HCT116 (cell line): ENCODE data around the gene PPP1R14B. TPM values are rescaled to one million over a fixed set of nuclear protein-coding genes. Genes with fewer than 3 reads are reported as not detected.
A peak's percentile ranks its signal among the peaks of the same experiment; 100 is the strongest.

Source experiments
- ATAC-seq: fragments of 200-7000 bp; cut with Tn5 transposase; 2 replicates; pipeline ENCODE4 v1.9.1; 2020; ENCODE audit warnings: mild to moderate bottlenecking, moderate library complexity
- BruUV-seq: library from RNA; stranded (reverse); fragments of 400-500 nt; replicated peaks from 2 replicates; lab custom pipeline; 2021; lab: Mats Ljungman, UMichigan
- CTCF ChIA-PET: fragments of 300-600 bp; sonication (Branson Sonifier 250); formaldehyde crosslinking; loops from one replicate; lab custom pipeline; 2021; ENCODE audit warnings: antibody characterized with exemption; lab: Charles Lee
- POLR2A ChIA-PET: fragments of 300-600, 350-600 bp; sonication (Branson Sonifier 250); formaldehyde crosslinking; loops from one replicate; lab custom pipeline; 2021; ENCODE audit warnings: antibody characterized with exemption; lab: Charles Lee
- RAD21 ChIA-PET, 2 experiments: fragments of 300-600 bp; sonication (Branson Sonifier 250); formaldehyde crosslinking; loops; one replicate each; lab custom pipeline; 2023; ENCODE audit warnings: low total read pairs in 2 of 2; ENCODE audit not compliant: uncharacterized antibody in 2 of 2, unreplicated experiment in 2 of 2, low non-redundant PET in 1 of 2; lab: Charles Lee
- DNase-seq: peaks from one replicate; pipeline ENCODE4 v3.0.0-alpha.2; 2010; ENCODE audit warnings: low read depth, low spot score
- H2AFZ ChIP-seq: fragments of 200-600 bp; shearing (Covaris generic), sonication (generic); 2 replicates; pipeline ENCODE4 v1.6.1; 2017; ENCODE audit warnings: low read depth, mixed run types, mixed read lengths, antibody characterized with exemption, low read length; ENCODE audit not compliant: poor library complexity, severe bottlenecking
- H3K27ac ChIP-seq: 2 replicates; pipeline ENCODE4 v1.5.1; 2012; ENCODE audit warnings: low read depth, low read length
- H3K27me3 ChIP-seq: fragments of 200-600 bp; sonication (generic); 2 replicates; pipeline ENCODE4 v1.6.1; 2016; ENCODE audit warnings: mixed run types, low read length, mixed read lengths; ENCODE audit not compliant: insufficient read depth
- H3K36me3 ChIP-seq, 2 experiments: fragments of 200-500 bp in 1 of 2; fragments of 200-600 bp in 1 of 2; sonication (Bioruptor generic) in 1 of 2; sonication (generic) in 1 of 2; 2 replicates each; pipeline versions ENCODE4 v1.5.1 to v1.6.1; 2014 to 2016; ENCODE audit warnings: low read length in 2 of 2, inconsistent platforms in 1 of 2, mixed read lengths in 1 of 2, mixed run types in 1 of 2; ENCODE audit not compliant: insufficient read depth in 2 of 2, control insufficient read depth in 1 of 2
- H3K4me1 ChIP-seq, 2 experiments: fragments of 200-600 bp in 1 of 2; sonication (generic) in 1 of 2; 2 replicates each; pipeline versions ENCODE4 v1.5.1 to v1.6.1; 2012 to 2017; ENCODE audit warnings: low read length in 2 of 2, inconsistent platforms in 1 of 2, mild to moderate bottlenecking in 1 of 2, mixed read lengths in 1 of 2, mixed run types in 1 of 2, moderate library complexity in 1 of 2; ENCODE audit not compliant: insufficient read depth in 2 of 2, control insufficient read depth in 1 of 2
- H3K4me2 ChIP-seq: fragments of 200-600 bp; sonication (generic); 2 replicates; pipeline ENCODE4 v1.6.1; 2017; ENCODE audit warnings: mixed run types, low read length, mixed read lengths
- H3K4me3 ChIP-seq, 2 experiments: fragments of 200-600 bp in 1 of 2; sonication (generic) in 1 of 2; replicated peaks in 1 of 2; 2 replicates each; pipeline ENCODE4 v1.5.1; 2011 to 2016; ENCODE audit warnings: low read length in 2 of 2, control low read depth in 1 of 2, low read depth in 1 of 2, mild to moderate bottlenecking in 1 of 2, mixed read lengths in 1 of 2, mixed run types in 1 of 2
- H3K79me2 ChIP-seq: fragments of 200-600 bp; sonication (generic); 2 replicates; pipeline ENCODE4 v1.6.1; 2017; ENCODE audit warnings: mild to moderate bottlenecking, mixed run types, low read length, moderate library complexity, mixed read lengths; ENCODE audit not compliant: insufficient read depth
- H3K9ac ChIP-seq: fragments of 200-600 bp; sonication (generic); 2 replicates; pipeline ENCODE4 v1.6.1; 2016; ENCODE audit warnings: low read length, mixed read lengths
- H3K9me2 ChIP-seq: fragments of 200-600 bp; sonication (generic), shearing (Covaris generic); 2 replicates; pipeline ENCODE4 v1.6.1; 2017; ENCODE audit warnings: mixed run types, mild to moderate bottlenecking, moderate library complexity; ENCODE audit not compliant: insufficient read depth
- H3K9me3 ChIP-seq, 2 experiments: fragments of 200-500 bp in 1 of 2; fragments of 200-600 bp in 1 of 2; sonication (Bioruptor generic) in 1 of 2; sonication (generic) in 1 of 2; 2 replicates each; pipeline ENCODE4 v1.6.1; 2014 to 2017; ENCODE audit warnings: low read length in 2 of 2, mixed read lengths in 2 of 2, inconsistent platforms in 1 of 2, low read depth in 1 of 2, mild to moderate bottlenecking in 1 of 2, mixed run types in 1 of 2, moderate library complexity in 1 of 2; ENCODE audit not compliant: control insufficient read depth in 1 of 2, insufficient read depth in 1 of 2
- H4K20me1 ChIP-seq: fragments of 200-600 bp; sonication (generic), shearing (Covaris generic); 2 replicates; pipeline ENCODE4 v1.6.1; 2017; ENCODE audit warnings: mixed run types, mild to moderate bottlenecking, moderate library complexity; ENCODE audit not compliant: insufficient read depth
- CEBPB ChIP-seq: IDR thresholded peaks from 2 replicates; pipeline ENCODE4 v1.6.1; 2012; ENCODE audit warnings: low read depth
- ELF1 ChIP-seq: IDR thresholded peaks from 2 replicates; pipeline ENCODE4 v1.6.1; 2012; ENCODE audit warnings: low read depth, borderline replicate concordance
- EZH2 ChIP-seq: fragments of 200-600 bp; sonication (generic); IDR thresholded peaks from 2 replicates; pipeline ENCODE4 v1.6.1; 2017; ENCODE audit warnings: antibody characterized with exemption, mixed run types
- EZH2phosphoT487 ChIP-seq: fragments of 200-600 bp; IDR thresholded peaks from 2 replicates; pipeline ENCODE4 v1.6.1; 2018; ENCODE audit warnings: antibody characterized with exemption, borderline replicate concordance
- FOSL1 ChIP-seq: IDR thresholded peaks from 2 replicates; pipeline ENCODE4 v1.6.1; 2012; ENCODE audit warnings: low read depth
- JUND ChIP-seq: IDR thresholded peaks from 2 replicates; pipeline ENCODE4 v1.6.1; 2012
- POLR2AphosphoS5 ChIP-seq: IDR thresholded peaks from 2 replicates; pipeline ENCODE4 v1.6.1; 2011; ENCODE audit warnings: mild to moderate bottlenecking, low read depth, low read length, moderate library complexity
- YY1 ChIP-seq: IDR thresholded peaks from 2 replicates; pipeline ENCODE4 v1.6.1; 2011; ENCODE audit warnings: low read length, low read depth, moderate library complexity, mild to moderate bottlenecking; ENCODE audit not compliant: insufficient replicate concordance; ENCODE audit errors: extremely low read depth
- ZFX ChIP-seq: fragments of 450-650 bp; IDR thresholded peaks from 2 replicates; pipeline ENCODE4 v1.6.1; 2017
- intact Hi-C: fragments of 100-400 bp; cut with micrococcal nuclease; formaldehyde crosslinking; loops from 2 replicates; pipeline ENCODE4 v1.10.0; 2022
- total RNA-seq: library from RNA; stranded (reverse); gene quantifications from one replicate; pipeline ENCODE4 v1.2.1, GENCODE V29; 2021; ENCODE audit not compliant: unreplicated experiment
- TF ChIP-seq, protein P1 (sequence below): IDR thresholded peaks from 2 replicates; pipeline ENCODE4 v1.6.1; 2012
- TF ChIP-seq, protein P2 (sequence below): IDR thresholded peaks from 2 replicates; pipeline ENCODE4 v1.6.1; 2011; ENCODE audit warnings: mild to moderate bottlenecking, low read length, moderate library complexity; ENCODE audit not compliant: insufficient replicate concordance; ENCODE audit errors: extremely low read depth
- TF ChIP-seq, protein P3 (sequence below): IDR thresholded peaks from 2 replicates; pipeline ENCODE4 v1.6.1; 2012; ENCODE audit warnings: low read depth

The PPP1R14B gene
- total RNA-seq, 1 experiment from 2014 or later: 332 TPM

GRCh38 chr11:64224151-64224890, 22.4 kb downstream of the PPP1R14B start:
- ATAC-seq (no peak), DNase-seq (no peak)
- Histone ChIP-seq H3K4me2 (peak overlapping the region; percentile 100), H3K4me3 (peak overlapping the region in 1 of 2 experiments; percentile 90; a peak in 2 of 4 replicates), H3K36me3 (peaks cover 0 to 6% of the 10 kb centered on the region in 2 experiments; a peak in 1 of 4 replicates), H4K20me1 (no peaks in the 10 kb centered on the region), H3K9me2 (no peaks in the 10 kb centered on the region), H3K27me3 (no peaks in the 10 kb centered on the region), H3K79me2 (peaks cover 19% of the 10 kb centered on the region; the same call in 1 of the 2 replicates), H2AFZ (no peak overlapping the region), H3K27ac (peak overlapping the region; percentile 95; the same call in 1 of the 2 replicates), H3K4me1 (peaks cover 10 to 26% of the 10 kb centered on the region in 2 experiments), H3K9me3 (no peaks in the 10 kb centered on the region), H3K9ac (no peak overlapping the region)
- TF ChIP-seq POLR2AphosphoS5 (no peak), ZFX (no peak), JUND (no peak), CEBPB (no peak), ELF1 (no peak), YY1 (no peak)
- ChIA-PET POLR2A (no interaction called here), CTCF (interaction anchor here (0.8 to 1.5 kb wide), 2 partner anchors 20 to 80 kb away, joined by 3 to 4 read pairs; no protein-coding TSS in a partner anchor), RAD21 (interaction anchor here in 1 of 2 experiments (0.8 kb wide), 1 partner anchor 20 kb away, joined by 3 read pairs; no protein-coding TSS in a partner anchor)
- no TSS peak for BruUV-seq
- intact Hi-C loops: no loop called here

- Histone ChIP-seq H3K9me3 (no peaks in the 10 kb centered on the region), H3K4me3 (no peak overlapping the region), H3K4me2 (no peak overlapping the region), H3K27me3 (no peaks in the 10 kb centered on the region), H3K27ac (no peak overlapping the region), H3K4me1 (peaks cover 9 to 22% of the 10 kb centered on the region in 2 experiments), H3K36me3 (peaks cover 0 to 6% of the 10 kb centered on the region in 2 experiments; a peak in 1 of 4 replicates), H3K9ac (no peak overlapping the region), H2AFZ (no peak overlapping the region), H3K79me2 (peaks cover 19% of the 10 kb centered on the region; the same call in 1 of the 2 replicates), H3K9me2 (no peaks in the 10 kb centered on the region), H4K20me1 (no peaks in the 10 kb centered on the region)
- ATAC-seq: no peak
- BruUV-seq: no TSS peak
- POLR2A ChIA-PET: no interaction called here
- DNase-seq: no peak
- CTCF ChIA-PET: interaction anchor here (1.5 kb wide), 1 partner anchor 81 kb away, joined by 4 read pairs; no protein-coding TSS in a partner anchor
- RAD21 ChIA-PET: no interaction called here
- intact Hi-C loops: no loop called here
- TF ChIP-seq, protein P1, sequence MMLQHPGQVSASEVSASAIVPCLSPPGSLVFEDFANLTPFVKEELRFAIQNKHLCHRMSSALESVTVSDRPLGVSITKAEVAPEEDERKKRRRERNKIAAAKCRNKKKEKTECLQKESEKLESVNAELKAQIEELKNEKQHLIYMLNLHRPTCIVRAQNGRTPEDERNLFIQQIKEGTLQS: no peak
- TF ChIP-seq EZH2phosphoT487 (no peak), FOSL1 (no peak), EZH2 (no peak)
- TF ChIP-seq, protein P2, sequence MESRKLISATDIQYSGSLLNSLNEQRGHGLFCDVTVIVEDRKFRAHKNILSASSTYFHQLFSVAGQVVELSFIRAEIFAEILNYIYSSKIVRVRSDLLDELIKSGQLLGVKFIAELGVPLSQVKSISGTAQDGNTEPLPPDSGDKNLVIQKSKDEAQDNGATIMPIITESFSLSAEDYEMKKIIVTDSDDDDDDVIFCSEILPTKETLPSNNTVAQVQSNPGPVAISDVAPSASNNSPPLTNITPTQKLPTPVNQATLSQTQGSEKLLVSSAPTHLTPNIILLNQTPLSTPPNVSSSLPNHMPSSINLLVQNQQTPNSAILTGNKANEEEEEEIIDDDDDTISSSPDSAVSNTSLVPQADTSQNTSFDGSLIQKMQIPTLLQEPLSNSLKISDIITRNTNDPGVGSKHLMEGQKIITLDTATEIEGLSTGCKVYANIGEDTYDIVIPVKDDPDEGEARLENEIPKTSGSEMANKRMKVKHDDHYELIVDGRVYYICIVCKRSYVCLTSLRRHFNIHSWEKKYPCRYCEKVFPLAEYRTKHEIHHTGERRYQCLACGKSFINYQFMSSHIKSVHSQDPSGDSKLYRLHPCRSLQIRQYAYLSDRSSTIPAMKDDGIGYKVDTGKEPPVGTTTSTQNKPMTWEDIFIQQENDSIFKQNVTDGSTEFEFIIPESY: no peak
- TF ChIP-seq, protein P3, sequence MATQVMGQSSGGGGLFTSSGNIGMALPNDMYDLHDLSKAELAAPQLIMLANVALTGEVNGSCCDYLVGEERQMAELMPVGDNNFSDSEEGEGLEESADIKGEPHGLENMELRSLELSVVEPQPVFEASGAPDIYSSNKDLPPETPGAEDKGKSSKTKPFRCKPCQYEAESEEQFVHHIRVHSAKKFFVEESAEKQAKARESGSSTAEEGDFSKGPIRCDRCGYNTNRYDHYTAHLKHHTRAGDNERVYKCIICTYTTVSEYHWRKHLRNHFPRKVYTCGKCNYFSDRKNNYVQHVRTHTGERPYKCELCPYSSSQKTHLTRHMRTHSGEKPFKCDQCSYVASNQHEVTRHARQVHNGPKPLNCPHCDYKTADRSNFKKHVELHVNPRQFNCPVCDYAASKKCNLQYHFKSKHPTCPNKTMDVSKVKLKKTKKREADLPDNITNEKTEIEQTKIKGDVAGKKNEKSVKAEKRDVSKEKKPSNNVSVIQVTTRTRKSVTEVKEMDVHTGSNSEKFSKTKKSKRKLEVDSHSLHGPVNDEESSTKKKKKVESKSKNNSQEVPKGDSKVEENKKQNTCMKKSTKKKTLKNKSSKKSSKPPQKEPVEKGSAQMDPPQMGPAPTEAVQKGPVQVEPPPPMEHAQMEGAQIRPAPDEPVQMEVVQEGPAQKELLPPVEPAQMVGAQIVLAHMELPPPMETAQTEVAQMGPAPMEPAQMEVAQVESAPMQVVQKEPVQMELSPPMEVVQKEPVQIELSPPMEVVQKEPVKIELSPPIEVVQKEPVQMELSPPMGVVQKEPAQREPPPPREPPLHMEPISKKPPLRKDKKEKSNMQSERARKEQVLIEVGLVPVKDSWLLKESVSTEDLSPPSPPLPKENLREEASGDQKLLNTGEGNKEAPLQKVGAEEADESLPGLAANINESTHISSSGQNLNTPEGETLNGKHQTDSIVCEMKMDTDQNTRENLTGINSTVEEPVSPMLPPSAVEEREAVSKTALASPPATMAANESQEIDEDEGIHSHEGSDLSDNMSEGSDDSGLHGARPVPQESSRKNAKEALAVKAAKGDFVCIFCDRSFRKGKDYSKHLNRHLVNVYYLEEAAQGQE: no peak
Observed at GRCh38 chr11:64223001-64223651, 23.6 kb downstream of the PPP1R14B start.
